Liver (tissue), 9 donors: ENCODE data around the gene DFFB. TPM values are rescaled to one million over a fixed set of nuclear protein-coding genes. Genes with fewer than 3 reads are reported as not detected.

ENCODE experiments used
- DNase-seq: peaks from one replicate; pipeline ENCODE4 v3.0.0-alpha.2; 2017; ENCODE audit warnings: low spot score
- H3K27ac ChIP-seq, 2 donors: one replicate each; pipeline ENCODE4 v1.7.0; 2013; ENCODE audit warnings: inconsistent platforms in 2 of 2, low read length in 2 of 2, control low read depth in 1 of 2, low read depth in 1 of 2, mild to moderate bottlenecking in 1 of 2
- H3K27me3 ChIP-seq, 4 donors: one replicate each; pipeline versions ENCODE4 v1.6.1 to v1.7.0; 2013; ENCODE audit warnings: low read length in 3 of 4, inconsistent platforms in 1 of 4, mild to moderate bottlenecking in 1 of 4, moderate library complexity in 1 of 4; ENCODE audit not compliant: control insufficient read depth in 4 of 4, insufficient read depth in 4 of 4
- H3K36me3 ChIP-seq, 4 donors: one replicate each; pipeline versions ENCODE4 v1.6.1 to v1.7.0; 2013; ENCODE audit warnings: low read length in 3 of 4, mild to moderate bottlenecking in 3 of 4, low read depth in 1 of 4, moderate library complexity in 1 of 4; ENCODE audit not compliant: control insufficient read depth in 4 of 4, insufficient read depth in 3 of 4
- H3K4me1 ChIP-seq, 4 donors: one replicate each; pipeline versions ENCODE4 v1.6.1 to v1.7.0; 2013; ENCODE audit warnings: low read length in 3 of 4, mild to moderate bottlenecking in 3 of 4, moderate library complexity in 1 of 4; ENCODE audit not compliant: control insufficient read depth in 4 of 4, insufficient read depth in 4 of 4
- H3K4me3 ChIP-seq, 3 donors: one replicate each; pipeline versions ENCODE4 v1.6.1 to v1.7.0; 2013; ENCODE audit warnings: low read length in 3 of 3, control low read depth in 1 of 3, low read depth in 1 of 3, mild to moderate bottlenecking in 1 of 3
- H3K9ac ChIP-seq, 2 donors: one replicate each; pipeline ENCODE4 v1.7.0; 2013; ENCODE audit warnings: low read length in 2 of 2, mild to moderate bottlenecking in 2 of 2, moderate library complexity in 2 of 2, control low read depth in 1 of 2, low read depth in 1 of 2
- H3K9me3 ChIP-seq, 4 donors: one replicate each; pipeline versions ENCODE4 v1.6.1 to v1.7.0; 2013; ENCODE audit warnings: low read length in 3 of 4; ENCODE audit not compliant: control insufficient read depth in 4 of 4
- EGR1 ChIP-seq, 2 donors: IDR thresholded peaks; 2 replicates each; pipeline ENCODE4 v1.6.1; 2016 to 2018; ENCODE audit warnings: antibody characterized with exemption in 2 of 2, low read depth in 2 of 2
- FOXA1 ChIP-seq: IDR thresholded peaks from 2 replicates; pipeline ENCODE4 v1.6.1; 2016; ENCODE audit warnings: antibody characterized with exemption
- FOXA2 ChIP-seq: IDR thresholded peaks from 2 replicates; pipeline ENCODE4 v1.6.1; 2016; ENCODE audit warnings: antibody characterized with exemption
- GABPA ChIP-seq, 2 donors: IDR thresholded peaks in 1 of 2; conservative IDR thresholded peaks in 1 of 2; 2 replicates each; pipeline ENCODE4 v1.6.1; 2016; ENCODE audit warnings: antibody characterized with exemption in 2 of 2, mild to moderate bottlenecking in 1 of 2, moderate library complexity in 1 of 2
- HNF4A ChIP-seq, 2 donors: conservative IDR thresholded peaks; 2 replicates each; pipeline ENCODE4 v1.6.1; 2016; ENCODE audit warnings: antibody characterized with exemption in 2 of 2, mild to moderate bottlenecking in 2 of 2
- HNF4G ChIP-seq: IDR thresholded peaks from 2 replicates; pipeline ENCODE4 v1.6.1; 2016; ENCODE audit warnings: antibody characterized with exemption
- JUND ChIP-seq, 2 donors: IDR thresholded peaks; 2 replicates each; pipeline ENCODE4 v1.6.1; 2016; ENCODE audit warnings: antibody characterized with exemption in 2 of 2
- NR2F2 ChIP-seq: IDR thresholded peaks from 2 replicates; pipeline ENCODE4 v1.6.1; 2016; ENCODE audit warnings: antibody characterized with exemption
- RAD21 ChIP-seq, 2 donors: IDR thresholded peaks; 2 replicates each; pipeline ENCODE4 v1.6.1; 2016; ENCODE audit warnings: antibody characterized with exemption in 2 of 2, mild to moderate bottlenecking in 2 of 2
- RXRA ChIP-seq, 2 donors: IDR thresholded peaks; 2 replicates each; pipeline ENCODE4 v1.6.1; 2017 to 2018; ENCODE audit warnings: antibody characterized with exemption in 2 of 2, mild to moderate bottlenecking in 1 of 2
- SP1 ChIP-seq: IDR thresholded peaks from 2 replicates; pipeline ENCODE4 v1.6.1; 2018; ENCODE audit warnings: antibody characterized with exemption, mild to moderate bottlenecking
- TAF1 ChIP-seq: conservative IDR thresholded peaks from 2 replicates; pipeline ENCODE4 v1.6.1; 2016; ENCODE audit warnings: antibody characterized with exemption, mild to moderate bottlenecking
- YY1 ChIP-seq: IDR thresholded peaks from 2 replicates; pipeline ENCODE4 v1.6.1; 2016; ENCODE audit warnings: antibody characterized with exemption, mild to moderate bottlenecking
- WGBS: extraction: QIAGEN DNeasy Blood & Tissue Kit; methylation state at CpG from one replicate; pipeline ENCODE4 v1.1.7; 2013; 5-methylcytosine and 5-hydroxymethylcytosine counted together
- polyA plus RNA-seq, 2 donors: library from polyadenylated mRNA; stranded (reverse) in 1 of 2; unstranded in 1 of 2; fragments of 200-250 nt in 1 of 2; fragments of >200 nt in 1 of 2; fragmentation: Nextera tagmentation in 1 of 2; extraction: Ambion mirVana in 1 of 2; gene quantifications; one replicate each; pipeline versions ENCODE4 v1.2.1 to v1.2.3, GENCODE V29; 2013 to 2015
- total RNA-seq, 2 donors: library from RNA; depleted of rRNA; stranded (reverse); fragments of >200 nt; gene quantifications; one replicate each; pipeline ENCODE4 v1.2.3, GENCODE V29; 2014
- TF ChIP-seq, protein P1 (sequence below): IDR thresholded peaks from 2 replicates; pipeline ENCODE4 v1.6.1; 2016; ENCODE audit warnings: antibody characterized with exemption
- TF ChIP-seq, protein P2 (sequence below): IDR thresholded peaks from 2 replicates; pipeline ENCODE4 v1.6.1; 2016; ENCODE audit warnings: antibody characterized with exemption
- TF ChIP-seq, protein P3 (sequence below): IDR thresholded peaks from 2 replicates; pipeline ENCODE4 v1.6.1; 2016; ENCODE audit warnings: antibody characterized with exemption
- TF ChIP-seq, protein P4 (sequence below): fragments of 150-350 bp; IDR thresholded peaks from 2 replicates; pipeline ENCODE4 v1.5.1; 2017; ENCODE audit warnings: improper control_type of control experiment, low read depth, low read length; ENCODE audit not compliant: missing input control
- TF ChIP-seq, protein P5 (sequence below): IDR thresholded peaks from 2 replicates; pipeline ENCODE4 v1.6.1; 2016; ENCODE audit warnings: antibody characterized with exemption, mild to moderate bottlenecking
- donor health status: healthy.
- donor health status: healthy.
- donor health status: healthy.
- donor health status: healthy.
- donor health status: healthy.

DFFB gene
- total and polyA plus RNA-seq, 4 donors, result 0.92 to 6.1 (median 2.9) TPM

DNA sequence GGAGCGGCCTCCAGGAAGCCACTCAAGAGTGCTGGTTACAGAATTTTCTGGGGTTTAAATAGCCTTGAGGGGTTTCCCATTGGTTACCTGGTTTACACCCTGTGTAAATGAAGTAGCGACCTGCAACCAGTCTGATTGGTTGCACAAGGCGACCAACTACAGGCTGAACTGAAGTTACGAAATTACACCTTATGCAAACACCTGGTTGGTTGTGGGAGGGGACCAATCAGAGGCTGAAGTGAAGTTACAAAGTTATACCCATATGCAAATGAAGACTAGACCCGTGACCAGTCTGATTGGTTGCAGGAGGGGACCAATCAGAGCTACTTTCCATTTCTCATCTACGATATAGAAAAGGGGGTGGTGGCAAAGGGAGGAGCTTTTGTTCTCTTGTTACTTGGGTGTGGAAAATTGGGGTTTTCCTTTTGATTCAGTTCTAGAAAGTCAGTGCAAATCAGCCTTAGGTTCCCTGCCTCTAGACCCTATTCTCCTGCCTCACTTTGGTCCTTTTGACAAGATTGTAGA is 65.0 kb downstream of the DFFB start:
- Histone ChIP-seq H3K4me3 (no peak overlapping the region), H3K4me1 (no peaks in the 10 kb centered on the region), H3K9ac (no peak overlapping the region), H3K36me3 (no peaks in the 10 kb centered on the region), H3K27ac (no peak overlapping the region), H3K9me3 (no peaks in the 10 kb centered on the region), H3K27me3 (peaks cover 0 to 3% (median under 1%) of the 10 kb centered on the region in 4 donors)
- DNase-seq, result no peak
- 72% methylated on average over 6 of the region's 6 CpGs for WGBS
- TF ChIP-seq SP1 (no peak), HNF4G (no peak), FOXA1 (no peak)
- TF ChIP-seq, protein P1, sequence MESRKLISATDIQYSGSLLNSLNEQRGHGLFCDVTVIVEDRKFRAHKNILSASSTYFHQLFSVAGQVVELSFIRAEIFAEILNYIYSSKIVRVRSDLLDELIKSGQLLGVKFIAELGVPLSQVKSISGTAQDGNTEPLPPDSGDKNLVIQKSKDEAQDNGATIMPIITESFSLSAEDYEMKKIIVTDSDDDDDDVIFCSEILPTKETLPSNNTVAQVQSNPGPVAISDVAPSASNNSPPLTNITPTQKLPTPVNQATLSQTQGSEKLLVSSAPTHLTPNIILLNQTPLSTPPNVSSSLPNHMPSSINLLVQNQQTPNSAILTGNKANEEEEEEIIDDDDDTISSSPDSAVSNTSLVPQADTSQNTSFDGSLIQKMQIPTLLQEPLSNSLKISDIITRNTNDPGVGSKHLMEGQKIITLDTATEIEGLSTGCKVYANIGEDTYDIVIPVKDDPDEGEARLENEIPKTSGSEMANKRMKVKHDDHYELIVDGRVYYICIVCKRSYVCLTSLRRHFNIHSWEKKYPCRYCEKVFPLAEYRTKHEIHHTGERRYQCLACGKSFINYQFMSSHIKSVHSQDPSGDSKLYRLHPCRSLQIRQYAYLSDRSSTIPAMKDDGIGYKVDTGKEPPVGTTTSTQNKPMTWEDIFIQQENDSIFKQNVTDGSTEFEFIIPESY, result no peak

DNA sequence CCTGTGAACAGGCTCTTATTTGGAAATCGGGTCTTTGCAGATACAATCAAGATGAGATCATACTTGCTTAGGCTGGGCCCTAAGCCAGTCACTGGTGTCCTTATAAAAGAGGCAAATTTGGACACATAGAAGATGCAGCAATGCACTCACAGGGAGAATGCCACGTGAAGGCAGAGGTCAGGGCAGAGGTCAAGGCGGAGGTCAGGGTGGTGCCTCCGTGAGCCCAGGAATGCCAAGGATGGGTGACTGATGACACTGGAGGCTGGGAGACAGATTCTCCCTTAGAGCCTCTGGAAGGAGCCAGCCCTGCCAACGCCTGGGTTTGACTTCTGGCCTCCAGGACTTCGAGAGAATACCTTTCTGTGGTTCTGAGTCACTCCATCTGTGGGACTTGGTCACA is 65.6 kb downstream of the DFFB start:
- Histone ChIP-seq H3K4me1 (no peaks in the 10 kb centered on the region), H3K36me3 (no peaks in the 10 kb centered on the region), H3K27ac (no peak overlapping the region), H3K27me3 (peaks cover 0 to 3% (median under 1%) of the 10 kb centered on the region in 4 donors), H3K9ac (no peak overlapping the region), H3K4me3 (no peak overlapping the region), H3K9me3 (peaks cover 0 to 2% (median 0%) of the 10 kb centered on the region in 4 donors)
- DNase-seq, result no peak
- WGBS, result 64% methylated on average over 6 of the region's 6 CpGs
- TF ChIP-seq RAD21 (IDR thresholded peaks at IDR 0.05) (no peak), NR2F2 (no peak), EGR1 (IDR thresholded peaks at IDR 0.05; ENCODE audit: low read depth in 2 of 2) (no peak), HNF4A (conservative IDR thresholded peaks at IDR 0.05) (no peak), HNF4G (no peak), FOXA2 (no peak), SP1 (no peak), FOXA1 (no peak), YY1 (no peak), JUND (IDR thresholded peaks at IDR 0.05) (no peak), RXRA (IDR thresholded peaks at IDR 0.05) (no peak), GABPA (IDR thresholded peaks at IDR 0.05 in 1 of 2, conservative IDR thresholded peaks at IDR 0.05 in 1 of 2) (no peak), TAF1 (no peak)
- TF ChIP-seq, protein P2, sequence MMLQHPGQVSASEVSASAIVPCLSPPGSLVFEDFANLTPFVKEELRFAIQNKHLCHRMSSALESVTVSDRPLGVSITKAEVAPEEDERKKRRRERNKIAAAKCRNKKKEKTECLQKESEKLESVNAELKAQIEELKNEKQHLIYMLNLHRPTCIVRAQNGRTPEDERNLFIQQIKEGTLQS, result no peak
- TF ChIP-seq, protein P1, result no peak
- TF ChIP-seq, protein P3, sequence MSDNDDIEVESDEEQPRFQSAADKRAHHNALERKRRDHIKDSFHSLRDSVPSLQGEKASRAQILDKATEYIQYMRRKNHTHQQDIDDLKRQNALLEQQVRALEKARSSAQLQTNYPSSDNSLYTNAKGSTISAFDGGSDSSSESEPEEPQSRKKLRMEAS, result no peak
- TF ChIP-seq, protein P4, sequence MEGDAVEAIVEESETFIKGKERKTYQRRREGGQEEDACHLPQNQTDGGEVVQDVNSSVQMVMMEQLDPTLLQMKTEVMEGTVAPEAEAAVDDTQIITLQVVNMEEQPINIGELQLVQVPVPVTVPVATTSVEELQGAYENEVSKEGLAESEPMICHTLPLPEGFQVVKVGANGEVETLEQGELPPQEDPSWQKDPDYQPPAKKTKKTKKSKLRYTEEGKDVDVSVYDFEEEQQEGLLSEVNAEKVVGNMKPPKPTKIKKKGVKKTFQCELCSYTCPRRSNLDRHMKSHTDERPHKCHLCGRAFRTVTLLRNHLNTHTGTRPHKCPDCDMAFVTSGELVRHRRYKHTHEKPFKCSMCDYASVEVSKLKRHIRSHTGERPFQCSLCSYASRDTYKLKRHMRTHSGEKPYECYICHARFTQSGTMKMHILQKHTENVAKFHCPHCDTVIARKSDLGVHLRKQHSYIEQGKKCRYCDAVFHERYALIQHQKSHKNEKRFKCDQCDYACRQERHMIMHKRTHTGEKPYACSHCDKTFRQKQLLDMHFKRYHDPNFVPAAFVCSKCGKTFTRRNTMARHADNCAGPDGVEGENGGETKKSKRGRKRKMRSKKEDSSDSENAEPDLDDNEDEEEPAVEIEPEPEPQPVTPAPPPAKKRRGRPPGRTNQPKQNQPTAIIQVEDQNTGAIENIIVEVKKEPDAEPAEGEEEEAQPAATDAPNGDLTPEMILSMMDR, result no peak
- TF ChIP-seq, protein P5, sequence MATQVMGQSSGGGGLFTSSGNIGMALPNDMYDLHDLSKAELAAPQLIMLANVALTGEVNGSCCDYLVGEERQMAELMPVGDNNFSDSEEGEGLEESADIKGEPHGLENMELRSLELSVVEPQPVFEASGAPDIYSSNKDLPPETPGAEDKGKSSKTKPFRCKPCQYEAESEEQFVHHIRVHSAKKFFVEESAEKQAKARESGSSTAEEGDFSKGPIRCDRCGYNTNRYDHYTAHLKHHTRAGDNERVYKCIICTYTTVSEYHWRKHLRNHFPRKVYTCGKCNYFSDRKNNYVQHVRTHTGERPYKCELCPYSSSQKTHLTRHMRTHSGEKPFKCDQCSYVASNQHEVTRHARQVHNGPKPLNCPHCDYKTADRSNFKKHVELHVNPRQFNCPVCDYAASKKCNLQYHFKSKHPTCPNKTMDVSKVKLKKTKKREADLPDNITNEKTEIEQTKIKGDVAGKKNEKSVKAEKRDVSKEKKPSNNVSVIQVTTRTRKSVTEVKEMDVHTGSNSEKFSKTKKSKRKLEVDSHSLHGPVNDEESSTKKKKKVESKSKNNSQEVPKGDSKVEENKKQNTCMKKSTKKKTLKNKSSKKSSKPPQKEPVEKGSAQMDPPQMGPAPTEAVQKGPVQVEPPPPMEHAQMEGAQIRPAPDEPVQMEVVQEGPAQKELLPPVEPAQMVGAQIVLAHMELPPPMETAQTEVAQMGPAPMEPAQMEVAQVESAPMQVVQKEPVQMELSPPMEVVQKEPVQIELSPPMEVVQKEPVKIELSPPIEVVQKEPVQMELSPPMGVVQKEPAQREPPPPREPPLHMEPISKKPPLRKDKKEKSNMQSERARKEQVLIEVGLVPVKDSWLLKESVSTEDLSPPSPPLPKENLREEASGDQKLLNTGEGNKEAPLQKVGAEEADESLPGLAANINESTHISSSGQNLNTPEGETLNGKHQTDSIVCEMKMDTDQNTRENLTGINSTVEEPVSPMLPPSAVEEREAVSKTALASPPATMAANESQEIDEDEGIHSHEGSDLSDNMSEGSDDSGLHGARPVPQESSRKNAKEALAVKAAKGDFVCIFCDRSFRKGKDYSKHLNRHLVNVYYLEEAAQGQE, result no peak
